Glutamatergic neuron (in vitro differentiated cells): ENCODE measurements around the gene NOTCH3. TPM values are rescaled to one million over a fixed set of nuclear protein-coding genes. Genes with fewer than 3 reads are reported as not detected.

ENCODE experiments used
- DNase-seq: peaks from one replicate; pipeline ENCODE4 v3.0.0; 2022
- H3K27ac Mint-ChIP-seq: one replicate; pipeline ENCODE4 v1.8.0; 2020; ENCODE audit warnings: mild to moderate bottlenecking, mixed read lengths, inconsistent platforms; ENCODE audit not compliant: unreplicated experiment
- H3K27me3 Mint-ChIP-seq: one replicate; pipeline ENCODE4 v1.8.0; 2020; ENCODE audit warnings: mild to moderate bottlenecking, moderate library complexity, mixed read lengths, inconsistent platforms; ENCODE audit not compliant: unreplicated experiment
- H3K36me3 Mint-ChIP-seq: one replicate; pipeline ENCODE4 v1.8.0; 2020; ENCODE audit warnings: mild to moderate bottlenecking, mixed read lengths, inconsistent platforms; ENCODE audit not compliant: unreplicated experiment
- H3K4me1 Mint-ChIP-seq: one replicate; pipeline ENCODE4 v1.8.0; 2020; ENCODE audit warnings: mild to moderate bottlenecking, low read depth, mixed read lengths, inconsistent platforms; ENCODE audit not compliant: unreplicated experiment
- H3K4me3 Mint-ChIP-seq: one replicate; pipeline ENCODE4 v1.8.0; 2020; ENCODE audit warnings: mild to moderate bottlenecking, mixed read lengths, inconsistent platforms; ENCODE audit not compliant: unreplicated experiment
- H3K9me3 Mint-ChIP-seq: one replicate; pipeline ENCODE4 v1.8.0; 2020; ENCODE audit warnings: mild to moderate bottlenecking, moderate library complexity, mixed read lengths, inconsistent platforms; ENCODE audit not compliant: unreplicated experiment
- CTCF ChIP-seq: fragments of 200-600 bp; sonication (generic); IDR thresholded peaks from one replicate; pipeline ENCODE4 v1.5.0; 2021; ENCODE audit not compliant: partially characterized antibody, unreplicated experiment
- total RNA-seq: library from RNA; stranded (reverse); fragmentation: NEBNext Ultra II Directional; extraction: Animal tissue kit (Norgen Biotek cat#: 25700); gene quantifications from one replicate; pipeline ENCODE4 v1.2.1, GENCODE V29; 2021; ENCODE audit not compliant: unreplicated experiment

Gene NOTCH3
- total RNA-seq, 1 donor from 2014 or later, result 3.6 TPM

GRCh38 chr19:15122331-15123030 is 78.3 kb downstream of the NOTCH3 start:
- Mint-ChIP-seq H3K9me3 (peaks cover 5% of the 10 kb centered on the region), H3K4me3 (no peak overlapping the region), H3K4me1 (peaks cover 4% of the 10 kb centered on the region), H3K36me3 (no peaks in the 10 kb centered on the region), H3K27ac (no peak overlapping the region), H3K27me3 (peaks cover 9% of the 10 kb centered on the region)
- DNase-seq, result no peak
- TF ChIP-seq CTCF, result no peak

GRCh38 chr19:15120135-15121026 is 80.4 kb downstream of the NOTCH3 start:
- Mint-ChIP-seq H3K27me3 (peaks cover 6% of the 10 kb centered on the region), H3K9me3 (peaks cover 4% of the 10 kb centered on the region), H3K36me3 (no peaks in the 10 kb centered on the region), H3K4me3 (no peak overlapping the region), H3K4me1 (peaks cover 4% of the 10 kb centered on the region), H3K27ac (no peak overlapping the region)
- DNase-seq, result no peak
- TF ChIP-seq CTCF, result no peak

- Mint-ChIP-seq H3K36me3 (no peaks in the 10 kb centered on the region), H3K27ac (no peak overlapping the region), H3K9me3 (peaks cover 2% of the 10 kb centered on the region), H3K4me1 (peaks cover under 1% of the 10 kb centered on the region), H3K4me3 (no peak overlapping the region), H3K27me3 (peaks cover 4% of the 10 kb centered on the region)
- no peak for DNase-seq
- no peak for TF ChIP-seq CTCF
These were observed 81.9 kb downstream of the NOTCH3 start for GRCh38 chr19:15118789-15119494.

- Mint-ChIP-seq H3K4me1 (no peaks in the 10 kb centered on the region), H3K9me3 (peaks cover 2% of the 10 kb centered on the region), H3K27me3 (peaks cover 4% of the 10 kb centered on the region), H3K4me3 (no peak overlapping the region), H3K27ac (no peak overlapping the region), H3K36me3 (no peaks in the 10 kb centered on the region)
- TF ChIP-seq CTCF, result no peak
- DNase-seq, result no peak
These were observed 82.5 kb downstream of the NOTCH3 start for GRCh38 chr19:15118248-15118647.
